Measurements from ENCODE around the gene SMNDC1.
"Not testable (repeated sequence)": the region's sequence is repeated elsewhere in the genome, so short reads cannot be mapped to it uniquely, and the experiment has no call there.

The SMNDC1 gene

GRCh38 chr10:110304780-110305421 lies at the start of gene SMNDC1:
Gene SMNDC1 (minus strand): TSS chr10:110304920. CDS start chr10:110303587, 1,333 bp downstream.
- peak; percentile 90 for DNase-seq (ENCODE audit: low read depth)

- no peak for DNase-seq (ENCODE audit: low read depth)
These were observed 49.6 kb upstream of the SMNDC1 start for GRCh38 chr10:110354322-110354766.

GRCh38 chr10:110353244-110354119 lies 48.8 kb upstream of the SMNDC1 start:
- DNase-seq (ENCODE audit: low read depth) = peak; percentile 95

GRCh38 chr10:110352930-110353243 lies 48.2 kb upstream of the SMNDC1 start:
- DNase-seq (ENCODE audit: low read depth) = no peak

- DNase-seq (ENCODE audit: low read depth) = no peak
These were observed 46.1 kb upstream of the SMNDC1 start for GRCh38 chr10:110350812-110351211.

DNA sequence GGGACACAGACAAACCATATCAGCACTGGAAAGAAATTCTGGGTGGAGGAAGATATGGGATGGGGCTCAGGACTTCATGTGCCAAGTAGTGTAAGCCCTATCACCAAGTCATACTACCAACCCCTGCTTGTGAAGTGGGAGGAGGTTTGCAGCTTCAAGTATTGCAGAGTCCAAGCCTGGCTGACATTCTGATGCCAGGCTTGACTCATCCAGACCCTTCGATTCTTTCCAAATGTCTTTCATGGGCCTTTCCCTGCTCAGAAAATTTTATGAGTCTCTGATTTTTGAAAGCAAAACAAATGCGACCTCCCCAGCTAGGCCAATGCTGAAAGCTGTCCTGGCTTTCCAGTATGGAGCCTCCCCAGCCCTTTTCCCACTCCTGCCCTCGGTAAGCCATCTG lies 45.1 kb upstream of the SMNDC1 start:
- DNase-seq (ENCODE audit: low read depth) = no peak

DNA sequence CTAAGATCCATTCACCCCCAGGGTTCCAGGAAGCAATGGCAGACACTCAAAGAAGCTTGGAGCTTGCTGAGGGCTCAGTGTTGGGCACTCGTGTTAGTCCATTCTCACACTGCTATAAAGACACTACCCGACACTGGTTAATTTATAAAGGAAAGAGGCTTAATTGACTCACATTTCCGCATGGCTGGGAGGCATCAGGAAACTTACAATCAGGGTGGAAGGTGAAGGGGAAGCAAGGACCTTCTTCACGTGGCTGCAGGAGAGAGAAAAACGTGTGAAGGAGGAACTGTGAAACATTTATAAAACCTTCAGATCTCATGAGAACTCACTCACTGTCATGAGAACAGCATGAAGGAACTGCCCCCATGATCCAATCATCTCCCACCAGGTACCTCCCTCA lies 44.7 kb upstream of the SMNDC1 start:
- no peak for DNase-seq (ENCODE audit: low read depth)

DNA sequence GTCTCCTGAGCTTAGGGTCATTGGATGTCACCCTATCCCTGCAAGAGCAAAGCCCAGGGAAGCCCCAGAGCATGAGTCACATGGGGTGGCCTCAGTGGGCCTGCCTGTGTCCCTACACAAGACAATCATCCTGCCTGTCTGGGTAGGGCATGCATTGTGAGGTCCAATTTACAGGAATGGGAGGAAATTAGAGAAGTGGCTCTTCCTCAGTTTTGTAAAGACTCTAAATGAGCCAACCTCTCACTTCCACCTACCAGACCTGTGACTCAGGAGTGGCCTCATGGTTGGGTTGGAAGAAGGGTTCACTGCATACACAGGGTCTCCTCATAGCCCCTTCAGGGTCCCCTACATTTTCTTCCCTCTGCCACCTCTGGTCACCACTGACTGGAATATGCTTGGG lies 43.6 kb upstream of the SMNDC1 start:
- DNase-seq (ENCODE audit: low read depth) = no peak

- DNase-seq (ENCODE audit: low read depth) = no peak
These were observed 42.2 kb upstream of the SMNDC1 start for GRCh38 chr10:110346914-110347313.

GRCh38 chr10:110345286-110345685 lies 40.6 kb upstream of the SMNDC1 start:
- DNase-seq (ENCODE audit: low read depth) = no peak

- DNase-seq (ENCODE audit: low read depth) = no peak
These were observed 39.9 kb upstream of the SMNDC1 start for GRCh38 chr10:110344622-110345021.

GRCh38 chr10:110343947-110344346 lies 39.2 kb upstream of the SMNDC1 start:
- no peak for DNase-seq (ENCODE audit: low read depth)

DNA sequence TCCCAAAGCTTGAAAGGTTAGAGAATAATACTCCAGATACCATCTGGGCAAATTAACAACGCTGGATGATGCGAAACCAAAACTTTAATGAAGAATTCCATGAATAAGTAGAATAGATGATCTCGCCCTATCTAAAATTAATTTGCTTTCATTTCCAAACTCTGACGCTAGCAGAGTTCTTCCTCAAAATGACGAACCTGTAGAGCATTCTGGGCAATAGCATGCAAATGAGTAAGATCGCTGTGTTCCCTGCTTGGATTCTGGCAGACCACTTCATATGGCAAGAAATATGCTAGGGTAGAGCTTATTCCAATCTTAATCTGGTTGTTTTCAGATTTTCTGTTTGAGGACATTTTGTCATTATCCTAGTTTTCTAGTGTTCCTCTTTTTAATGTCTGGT lies 36.1 kb upstream of the SMNDC1 start:
- no peak for DNase-seq (ENCODE audit: low read depth)

GRCh38 chr10:110340122-110340521 lies 35.4 kb upstream of the SMNDC1 start:
- no peak for DNase-seq (ENCODE audit: low read depth)

- DNase-seq (ENCODE audit: low read depth) = no peak
These were observed 33.2 kb upstream of the SMNDC1 start for GRCh38 chr10:110337906-110338305.

DNA sequence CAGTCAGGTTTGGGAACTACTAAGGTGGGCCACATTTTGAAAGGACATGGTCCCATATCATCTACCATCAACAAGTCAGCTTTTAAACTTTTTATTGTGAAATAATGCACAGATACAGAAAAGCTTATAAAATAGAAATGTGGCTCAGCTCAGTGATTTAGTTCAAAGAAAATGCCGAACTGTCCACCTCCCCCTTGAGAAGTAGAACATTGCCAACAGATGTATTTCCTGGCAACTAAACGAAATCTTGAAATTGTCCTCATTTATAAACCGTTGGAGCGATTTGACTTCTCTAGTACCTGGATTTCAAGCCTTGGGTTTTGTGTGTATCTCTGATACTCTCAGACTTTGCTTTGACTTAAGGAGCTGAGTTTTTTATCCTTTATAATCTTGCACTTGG lies 32.7 kb upstream of the SMNDC1 start:
- no peak for DNase-seq (ENCODE audit: low read depth)

- DNase-seq (ENCODE audit: low read depth) = peak; percentile 94
These were observed 31.5 kb upstream of the SMNDC1 start for GRCh38 chr10:110336111-110336721.

DNA sequence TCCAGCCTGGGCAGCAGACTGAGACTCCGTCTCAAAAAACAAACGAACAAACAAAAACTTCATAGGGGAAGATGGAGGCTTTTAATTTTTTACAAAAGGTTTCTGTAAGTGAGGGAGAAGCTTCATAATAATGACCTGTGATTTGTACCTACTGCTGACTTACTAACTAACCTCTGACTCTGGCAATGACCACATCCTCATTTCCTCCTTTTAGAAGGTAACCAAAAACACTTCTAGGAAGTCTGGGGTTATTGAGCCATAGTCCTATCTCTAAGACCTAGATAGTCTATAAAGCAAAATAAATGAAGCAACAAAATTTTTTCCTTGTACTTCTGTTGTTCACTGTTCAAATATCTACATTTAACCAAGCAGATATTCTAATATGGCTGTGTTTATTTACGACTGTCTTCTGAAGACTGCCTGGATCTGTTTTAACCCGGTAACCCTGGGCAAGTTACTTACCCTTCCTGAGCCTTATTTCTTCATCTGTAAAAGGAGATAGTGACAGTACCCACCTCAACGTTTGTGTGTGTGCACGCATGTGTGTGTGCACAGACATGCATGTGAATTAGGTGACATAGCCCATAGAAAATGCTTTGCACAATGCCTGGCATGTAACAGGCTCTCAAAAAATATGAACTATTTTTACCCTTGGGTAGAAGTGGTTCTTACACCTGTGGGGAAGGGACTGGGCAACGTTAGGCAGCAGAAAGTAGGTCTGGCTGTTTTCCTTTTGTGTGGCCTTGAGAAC lies 30.8 kb upstream of the SMNDC1 start:
- DNase-seq (ENCODE audit: low read depth) = no peak

- no peak for DNase-seq (ENCODE audit: low read depth)
These were observed 29.4 kb upstream of the SMNDC1 start for GRCh38 chr10:110334061-110334656.

- DNase-seq (ENCODE audit: low read depth) = not testable (repeated sequence)
These were observed 26.6 kb upstream of the SMNDC1 start for GRCh38 chr10:110331226-110331795.

DNA sequence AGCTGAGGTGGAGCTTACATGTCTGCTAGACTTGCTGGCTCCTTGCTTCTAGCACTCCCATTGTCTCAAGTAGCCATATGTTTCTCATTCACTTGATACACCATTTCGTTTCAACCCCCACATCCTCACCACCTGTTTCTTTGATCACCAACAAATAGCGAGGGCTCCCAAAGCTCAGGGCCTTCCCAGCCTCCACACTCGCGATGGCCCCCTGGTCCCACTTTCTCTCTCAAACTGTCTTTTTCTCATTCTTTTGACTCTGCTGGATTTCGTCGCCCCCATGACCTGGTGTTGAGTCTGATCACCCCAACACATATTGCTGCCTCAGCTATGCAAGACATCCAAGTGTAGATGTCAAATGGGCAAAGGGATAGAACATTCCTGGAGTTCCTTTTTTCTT lies 26.0 kb upstream of the SMNDC1 start:
- no peak for DNase-seq (ENCODE audit: low read depth)

Data from HS-5 (cell line).